SK-N-SH treated with all-trans-retinoic acid at 6 μM for 48 hours (cell line): Measurements from ENCODE around the gene ZDHHC17.

Source experiments
- ATAC-seq: fragments of 200-7000 bp; cut with Tn5 transposase; 3 replicates; pipeline ENCODE4 v1.9.1; 2020; ENCODE audit warnings: mild to moderate bottlenecking, moderate library complexity
- ARNTL ChIP-seq: fragments of 450-650 bp; formaldehyde crosslinking; IDR thresholded peaks from 2 replicates; pipeline ENCODE4 v1.5.0; 2020; ENCODE audit warnings: low read depth, mild to moderate bottlenecking, moderate library complexity, borderline replicate concordance
- CREB5 ChIP-seq: fragments of 250-450 bp; sonication (Bioruptor Pico); IDR thresholded peaks from 2 replicates; pipeline ENCODE4 v1.5.1; 2020; ENCODE audit warnings: low read depth, mild to moderate bottlenecking, moderate library complexity
- CSRNP3 ChIP-seq: fragments of 250-450 bp; sonication (Bioruptor Pico); IDR thresholded peaks from 2 replicates; pipeline ENCODE4 v1.5.1; 2021; ENCODE audit warnings: mild to moderate bottlenecking, moderate library complexity
- ESRRG ChIP-seq: fragments of 250-450 bp; sonication (Bioruptor Pico); IDR thresholded peaks from 2 replicates; pipeline ENCODE4 v1.6.1; 2021; ENCODE audit warnings: mild to moderate bottlenecking
- GLIS3 ChIP-seq: fragments of 250-450 bp; sonication (Bioruptor Pico); IDR thresholded peaks from 2 replicates; pipeline ENCODE4 v1.5.0; 2020; ENCODE audit warnings: mild to moderate bottlenecking, moderate library complexity
- ISL1 ChIP-seq: fragments of 250-450 bp; sonication (Bioruptor Pico); IDR thresholded peaks from 2 replicates; pipeline ENCODE4 v2.1.2; 2022; ENCODE audit warnings: mild to moderate bottlenecking, moderate library complexity
- OSR1 ChIP-seq: fragments of 250-450 bp; sonication (Bioruptor Pico); IDR thresholded peaks from 2 replicates; pipeline ENCODE4 v1.8.0; 2022; ENCODE audit warnings: moderate library complexity, mild to moderate bottlenecking, inconsistent platforms
- RARB ChIP-seq: fragments of 250-450 bp; sonication (Bioruptor Pico); IDR thresholded peaks from 2 replicates; pipeline ENCODE4 v1.8.0; 2021; ENCODE audit warnings: mild to moderate bottlenecking, moderate library complexity
- SNAI2 ChIP-seq: fragments of 250-450 bp; sonication (Bioruptor Pico); IDR thresholded peaks from 2 replicates; pipeline ENCODE4 v1.5.0; 2020; ENCODE audit warnings: mild to moderate bottlenecking, moderate library complexity
- TOX ChIP-seq: fragments of 250-450 bp; sonication (Bioruptor Pico); IDR thresholded peaks from 2 replicates; pipeline ENCODE4 v1.8.0; 2021; ENCODE audit warnings: mild to moderate bottlenecking, moderate library complexity, borderline replicate concordance
- TSHZ2 ChIP-seq: fragments of 250-450 bp; sonication (Bioruptor Pico); IDR thresholded peaks from 2 replicates; pipeline ENCODE4 v1.5.0; 2020; ENCODE audit warnings: mild to moderate bottlenecking, moderate library complexity
- ZC3H10 ChIP-seq: fragments of 250-450 bp; sonication (Bioruptor Pico); IDR thresholded peaks from 2 replicates; pipeline ENCODE4 v1.5.1; 2021; ENCODE audit warnings: mild to moderate bottlenecking, moderate library complexity
- ZFP3 ChIP-seq: fragments of 250-450 bp; sonication (Bioruptor Pico); IDR thresholded peaks from 2 replicates; pipeline ENCODE4 v1.5.0; 2020; ENCODE audit warnings: mild to moderate bottlenecking, moderate library complexity
- ZFP30 ChIP-seq: fragments of 450-650 bp; formaldehyde crosslinking; IDR thresholded peaks from 2 replicates; pipeline ENCODE4 v1.5.0; 2022; ENCODE audit warnings: mild to moderate bottlenecking, moderate library complexity
- ZNF565 ChIP-seq: fragments of 450-650 bp; formaldehyde crosslinking; conservative IDR thresholded peaks from 2 replicates; pipeline ENCODE4 v1.5.0; 2020; ENCODE audit warnings: low read depth, mild to moderate bottlenecking, moderate library complexity
- ZNF70 ChIP-seq: fragments of 450-650 bp; formaldehyde crosslinking; IDR thresholded peaks from 2 replicates; pipeline ENCODE4 v1.5.0; 2020; ENCODE audit warnings: mild to moderate bottlenecking, moderate library complexity
- ZNF8 ChIP-seq: fragments of 450-650 bp; formaldehyde crosslinking; IDR thresholded peaks from 2 replicates; pipeline ENCODE4 v1.5.0; 2020; ENCODE audit warnings: mild to moderate bottlenecking, moderate library complexity
- TF ChIP-seq, protein P1 (sequence below): fragments of 250-450 bp; sonication (Bioruptor Pico); IDR thresholded peaks from 2 replicates; pipeline ENCODE4 v1.8.0; 2021; ENCODE audit warnings: low read depth, mild to moderate bottlenecking, moderate library complexity, borderline replicate concordance

ZDHHC17 gene

DNA sequence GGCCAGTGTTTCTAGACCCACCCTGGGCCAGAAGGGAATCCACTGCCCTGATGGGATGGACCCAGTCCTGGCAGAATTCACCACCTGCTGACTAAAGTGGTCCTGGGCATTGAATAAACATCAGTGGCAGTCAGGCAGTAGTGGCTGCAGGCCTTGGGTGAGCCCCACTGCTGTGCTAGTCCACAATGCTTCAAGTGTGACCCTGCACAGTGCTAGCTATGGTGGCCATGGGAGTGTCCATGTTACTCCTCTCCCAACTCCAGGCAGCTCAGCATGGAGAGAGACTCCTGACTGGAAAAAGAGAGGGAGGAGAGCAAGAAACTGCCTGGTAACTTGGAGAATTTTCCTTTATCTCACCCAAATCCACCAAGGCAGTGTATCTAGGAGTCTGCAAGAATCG lies 132.4 kb downstream of the ZDHHC17 start:
- TF ChIP-seq ZC3H10 (CRISPR knock-in tag): no peak
- TF ChIP-seq SNAI2 (CRISPR knock-in tag): no peak
- TF ChIP-seq CSRNP3: no peak
- TF ChIP-seq TOX (CRISPR knock-in tag): no peak
- TF ChIP-seq ARNTL (CRISPR knock-in tag): no peak
- no peak for ATAC-seq

- TF ChIP-seq ZFP3 (CRISPR knock-in tag) (no peak), OSR1 (no peak), CSRNP3 (no peak), ZFP30 (no peak), TSHZ2 (no peak), SNAI2 (CRISPR knock-in tag) (no peak), CREB5 (no peak)
- TF ChIP-seq, all 23 proteins: peak for 0
- peak; percentile 66 for ATAC-seq
Observed at GRCh38 chr12:76898442-76898841, 134.5 kb downstream of the ZDHHC17 start.

GRCh38 chr12:76899522-76899921 lies 135.6 kb downstream of the ZDHHC17 start:
- no peak for TF ChIP-seq ZNF565 (CRISPR knock-in tag)
- TF ChIP-seq ESRRG (CRISPR knock-in tag): no peak
- TF ChIP-seq ZFP30: no peak
- no peak for TF ChIP-seq GLIS3 (CRISPR knock-in tag)
- no peak for TF ChIP-seq ISL1
- TF ChIP-seq, protein P1, sequence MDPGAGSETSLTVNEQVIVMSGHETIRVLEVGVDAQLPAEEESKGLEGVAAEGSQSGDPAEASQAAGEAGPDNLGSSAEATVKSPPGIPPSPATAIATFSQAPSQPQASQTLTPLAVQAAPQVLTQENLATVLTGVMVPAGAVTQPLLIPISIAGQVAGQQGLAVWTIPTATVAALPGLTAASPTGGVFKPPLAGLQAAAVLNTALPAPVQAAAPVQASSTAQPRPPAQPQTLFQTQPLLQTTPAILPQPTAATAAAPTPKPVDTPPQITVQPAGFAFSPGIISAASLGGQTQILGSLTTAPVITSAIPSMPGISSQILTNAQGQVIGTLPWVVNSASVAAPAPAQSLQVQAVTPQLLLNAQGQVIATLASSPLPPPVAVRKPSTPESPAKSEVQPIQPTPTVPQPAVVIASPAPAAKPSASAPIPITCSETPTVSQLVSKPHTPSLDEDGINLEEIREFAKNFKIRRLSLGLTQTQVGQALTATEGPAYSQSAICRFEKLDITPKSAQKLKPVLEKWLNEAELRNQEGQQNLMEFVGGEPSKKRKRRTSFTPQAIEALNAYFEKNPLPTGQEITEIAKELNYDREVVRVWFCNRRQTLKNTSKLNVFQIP: no peak
- TF ChIP-seq TOX (CRISPR knock-in tag): no peak
- TF ChIP-seq ZNF8 (CRISPR knock-in tag): no peak
- no peak for ATAC-seq

DNA sequence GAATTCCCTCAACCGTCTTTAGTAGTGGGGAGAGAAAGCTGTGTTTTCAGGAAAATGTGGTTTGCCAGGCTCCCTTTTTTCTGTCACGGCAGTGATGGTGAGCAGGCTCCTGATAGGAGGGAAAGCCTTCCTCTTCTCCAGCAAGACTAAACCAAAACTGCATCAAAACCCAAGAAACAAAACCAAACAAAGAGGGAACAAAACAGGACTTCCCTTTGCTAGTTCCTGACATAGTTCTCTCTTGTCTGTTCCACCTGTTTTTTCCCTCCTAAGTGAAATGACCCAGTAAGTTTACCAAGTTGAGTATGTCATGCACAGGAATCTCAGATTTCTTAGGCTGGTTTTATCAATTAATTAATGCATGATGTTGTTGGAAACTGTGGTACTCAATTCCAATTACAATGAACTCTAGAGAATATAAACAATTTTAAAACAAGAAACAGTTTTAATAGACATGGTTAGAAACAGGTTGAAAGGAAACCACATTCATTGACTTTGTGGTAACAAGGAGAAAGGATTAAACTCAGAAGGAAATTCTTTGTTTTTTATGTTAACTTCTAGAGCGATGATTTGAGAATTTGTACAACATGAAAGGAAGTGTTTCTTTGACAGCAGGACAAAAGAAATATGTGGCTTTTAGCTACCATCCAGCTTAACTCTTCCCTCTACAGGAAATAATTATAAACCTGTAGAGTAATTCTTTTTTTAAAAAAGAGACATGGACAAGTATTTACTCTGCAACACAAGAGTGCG lies 137.9 kb downstream of the ZDHHC17 start:
- TF ChIP-seq SNAI2 (CRISPR knock-in tag) (no peak), GLIS3 (CRISPR knock-in tag) (no peak), TSHZ2 (no peak), ZC3H10 (CRISPR knock-in tag) (no peak), ZNF70 (no peak), OSR1 (no peak), RARB (CRISPR knock-in tag) (no peak)

More for the DNA sequence above, 137.9 kb downstream of the ZDHHC17 start:
- ATAC-seq: no peak
